ENCODE results near the gene CPED1.

DNA sequence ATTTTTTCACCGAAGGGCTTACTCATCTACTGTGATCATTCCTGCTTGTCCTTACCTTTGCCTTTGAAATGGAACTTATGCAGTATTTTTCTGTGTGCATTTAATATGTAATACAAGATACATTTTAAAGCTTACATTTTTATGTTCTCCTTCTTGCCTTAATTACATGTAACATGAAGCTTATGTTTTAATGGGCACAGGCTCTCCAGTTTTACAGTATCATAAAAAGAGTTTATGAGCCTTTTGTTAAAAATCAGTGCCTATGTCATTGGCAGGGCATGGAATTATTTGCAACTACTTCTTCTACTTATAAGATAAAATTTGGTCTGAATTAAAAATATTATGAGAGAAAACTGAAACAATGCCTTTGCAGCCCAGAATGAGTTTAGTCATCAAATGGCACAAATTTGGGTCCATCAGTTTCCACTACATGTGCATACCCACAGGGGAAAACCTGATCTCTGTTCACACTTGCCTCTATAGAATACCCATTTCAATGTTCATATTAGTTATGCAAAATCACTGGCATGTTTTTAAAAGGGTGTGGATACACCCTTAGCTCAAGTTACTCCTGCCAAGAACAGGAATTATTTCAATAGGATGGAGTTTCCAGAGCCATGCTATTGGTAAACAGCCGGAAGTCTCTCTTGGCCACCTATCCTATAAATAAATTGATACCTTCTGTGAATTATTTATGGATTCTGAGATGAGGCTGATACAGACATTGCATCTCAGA is 312.3 kb downstream of the CPED1 start:
- TF ChIP-seq, protein P1, sequence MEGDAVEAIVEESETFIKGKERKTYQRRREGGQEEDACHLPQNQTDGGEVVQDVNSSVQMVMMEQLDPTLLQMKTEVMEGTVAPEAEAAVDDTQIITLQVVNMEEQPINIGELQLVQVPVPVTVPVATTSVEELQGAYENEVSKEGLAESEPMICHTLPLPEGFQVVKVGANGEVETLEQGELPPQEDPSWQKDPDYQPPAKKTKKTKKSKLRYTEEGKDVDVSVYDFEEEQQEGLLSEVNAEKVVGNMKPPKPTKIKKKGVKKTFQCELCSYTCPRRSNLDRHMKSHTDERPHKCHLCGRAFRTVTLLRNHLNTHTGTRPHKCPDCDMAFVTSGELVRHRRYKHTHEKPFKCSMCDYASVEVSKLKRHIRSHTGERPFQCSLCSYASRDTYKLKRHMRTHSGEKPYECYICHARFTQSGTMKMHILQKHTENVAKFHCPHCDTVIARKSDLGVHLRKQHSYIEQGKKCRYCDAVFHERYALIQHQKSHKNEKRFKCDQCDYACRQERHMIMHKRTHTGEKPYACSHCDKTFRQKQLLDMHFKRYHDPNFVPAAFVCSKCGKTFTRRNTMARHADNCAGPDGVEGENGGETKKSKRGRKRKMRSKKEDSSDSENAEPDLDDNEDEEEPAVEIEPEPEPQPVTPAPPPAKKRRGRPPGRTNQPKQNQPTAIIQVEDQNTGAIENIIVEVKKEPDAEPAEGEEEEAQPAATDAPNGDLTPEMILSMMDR (IDR thresholded peaks at IDR 0.05): no peak
- no peak for TF ChIP-seq EZH2 (IDR thresholded peaks at IDR 0.05)
